ENCODE data around the gene KCNJ6.

KCNJ6 gene

GRCh38 chr21:37800456-37801061 lies 115.7 kb downstream of the KCNJ6 start:
- TF ChIP-seq POLR2A (IDR thresholded peaks at IDR 0.05; ENCODE audit: low read depth, low read length), result no peak
- FAIRE-seq (no peak), DNase-seq (ENCODE audit: insufficient read length, low spot score) (no peak)

- DNase-seq (ENCODE audit: insufficient read length, low spot score) (no peak), FAIRE-seq (no peak)
- TF ChIP-seq POLR2A (IDR thresholded peaks at IDR 0.05; ENCODE audit: low read depth, low read length), result no peak
These were observed 116.2 kb downstream of the KCNJ6 start for GRCh38 chr21:37800057-37800455.

- no peak for DNase-seq (ENCODE audit: insufficient read length, low spot score)
- FAIRE-seq, result no peak
- no peak for TF ChIP-seq POLR2A (IDR thresholded peaks at IDR 0.05; ENCODE audit: low read depth, low read length)
These were observed 116.8 kb downstream of the KCNJ6 start for GRCh38 chr21:37799211-37800056.

GRCh38 chr21:37797403-37797802 lies 118.9 kb downstream of the KCNJ6 start:
- TF ChIP-seq POLR2A (IDR thresholded peaks at IDR 0.05; ENCODE audit: low read depth, low read length), result no peak
- no peak for FAIRE-seq
- DNase-seq (ENCODE audit: insufficient read length, low spot score), result no peak

- FAIRE-seq, result no peak
- TF ChIP-seq POLR2A (IDR thresholded peaks at IDR 0.05; ENCODE audit: low read depth, low read length), result no peak
These were observed 120.2 kb downstream of the KCNJ6 start for GRCh38 chr21:37796011-37796410.

GRCh38 chr21:37793660-37794059 lies 122.6 kb downstream of the KCNJ6 start:
- no peak for TF ChIP-seq POLR2A (IDR thresholded peaks at IDR 0.05; ENCODE audit: low read depth, low read length)
- DNase-seq (ENCODE audit: insufficient read length, low spot score), result no peak
- FAIRE-seq, result no peak

More at GRCh38 chr21:37796011-37796410, 120.2 kb downstream of the KCNJ6 start:
- DNase-seq (ENCODE audit: insufficient read length, low spot score), result no peak

GRCh38 chr21:37792046-37792445 lies 124.2 kb downstream of the KCNJ6 start:
- DNase-seq (ENCODE audit: insufficient read length, low spot score) (no peak), FAIRE-seq (no peak)
- TF ChIP-seq POLR2A (IDR thresholded peaks at IDR 0.05; ENCODE audit: low read depth, low read length), result no peak

GRCh38 chr21:37790905-37791304 lies 125.4 kb downstream of the KCNJ6 start:
- no peak for TF ChIP-seq POLR2A (IDR thresholded peaks at IDR 0.05; ENCODE audit: low read depth, low read length)

GRCh38 chr21:37788503-37788902 lies 127.8 kb downstream of the KCNJ6 start:
- FAIRE-seq (no peak), DNase-seq (ENCODE audit: insufficient read length, low spot score) (no peak)
- no peak for TF ChIP-seq POLR2A (IDR thresholded peaks at IDR 0.05; ENCODE audit: low read depth, low read length)

More at GRCh38 chr21:37790905-37791304, 125.4 kb downstream of the KCNJ6 start:
- FAIRE-seq (no peak), DNase-seq (ENCODE audit: insufficient read length, low spot score) (no peak)

GRCh38 chr21:37787456-37787855 lies 128.8 kb downstream of the KCNJ6 start:
- FAIRE-seq (no peak), DNase-seq (ENCODE audit: insufficient read length, low spot score) (peak; percentile 31)
- no peak for TF ChIP-seq POLR2A (IDR thresholded peaks at IDR 0.05; ENCODE audit: low read depth, low read length)

- FAIRE-seq, result no peak
- no peak for TF ChIP-seq POLR2A (IDR thresholded peaks at IDR 0.05; ENCODE audit: low read depth, low read length)
These were observed 131.5 kb downstream of the KCNJ6 start for GRCh38 chr21:37784591-37785318.

GRCh38 chr21:37783016-37783415 lies 133.2 kb downstream of the KCNJ6 start:
- TF ChIP-seq POLR2A (IDR thresholded peaks at IDR 0.05; ENCODE audit: low read depth, low read length), result no peak
- FAIRE-seq (no peak), DNase-seq (ENCODE audit: insufficient read length, low spot score) (no peak)

More at GRCh38 chr21:37784591-37785318, 131.5 kb downstream of the KCNJ6 start:
- no peak for DNase-seq (ENCODE audit: insufficient read length, low spot score)

- FAIRE-seq (no peak), DNase-seq (ENCODE audit: insufficient read length, low spot score) (no peak)
- no peak for TF ChIP-seq POLR2A (IDR thresholded peaks at IDR 0.05; ENCODE audit: low read depth, low read length)
These were observed 135.0 kb downstream of the KCNJ6 start for GRCh38 chr21:37780991-37781983.
